ENCODE results near the gene DHX16. TPM values are rescaled to one million over a fixed set of nuclear protein-coding genes. Genes with fewer than 3 reads are reported as not detected.

The DHX16 gene
- total RNA-seq, 4 donors from 2014 or later, result 25.0 to 37.0 (median 32.9) TPM

DNA sequence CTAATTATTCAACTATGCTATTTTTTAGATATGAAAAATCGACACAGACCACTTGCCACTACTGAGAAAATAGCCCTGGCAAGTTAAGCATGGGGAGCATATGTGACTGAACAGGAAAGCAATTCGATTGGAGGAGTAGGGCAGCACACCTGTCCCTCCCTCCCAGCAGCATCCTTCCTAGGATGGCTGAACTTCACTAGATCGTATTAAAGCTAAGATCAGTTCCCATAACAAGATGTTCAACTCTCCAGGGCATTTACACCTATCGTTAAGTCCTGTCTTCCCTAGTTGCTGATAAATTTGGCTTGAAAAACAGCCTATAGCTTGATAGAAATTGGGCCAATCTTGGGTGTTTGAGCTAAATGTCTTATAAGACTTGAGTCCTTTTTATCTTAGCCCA lies 62.7 kb downstream of the DHX16 start:
- TF ChIP-seq, protein P1, sequence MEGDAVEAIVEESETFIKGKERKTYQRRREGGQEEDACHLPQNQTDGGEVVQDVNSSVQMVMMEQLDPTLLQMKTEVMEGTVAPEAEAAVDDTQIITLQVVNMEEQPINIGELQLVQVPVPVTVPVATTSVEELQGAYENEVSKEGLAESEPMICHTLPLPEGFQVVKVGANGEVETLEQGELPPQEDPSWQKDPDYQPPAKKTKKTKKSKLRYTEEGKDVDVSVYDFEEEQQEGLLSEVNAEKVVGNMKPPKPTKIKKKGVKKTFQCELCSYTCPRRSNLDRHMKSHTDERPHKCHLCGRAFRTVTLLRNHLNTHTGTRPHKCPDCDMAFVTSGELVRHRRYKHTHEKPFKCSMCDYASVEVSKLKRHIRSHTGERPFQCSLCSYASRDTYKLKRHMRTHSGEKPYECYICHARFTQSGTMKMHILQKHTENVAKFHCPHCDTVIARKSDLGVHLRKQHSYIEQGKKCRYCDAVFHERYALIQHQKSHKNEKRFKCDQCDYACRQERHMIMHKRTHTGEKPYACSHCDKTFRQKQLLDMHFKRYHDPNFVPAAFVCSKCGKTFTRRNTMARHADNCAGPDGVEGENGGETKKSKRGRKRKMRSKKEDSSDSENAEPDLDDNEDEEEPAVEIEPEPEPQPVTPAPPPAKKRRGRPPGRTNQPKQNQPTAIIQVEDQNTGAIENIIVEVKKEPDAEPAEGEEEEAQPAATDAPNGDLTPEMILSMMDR (IDR thresholded peaks at IDR 0.05), result no peak
- no peak for TF ChIP-seq POLR2A (IDR thresholded peaks at IDR 0.05)
- no peak overlapping the region for H3K4me3 ChIP-seq (ENCODE audit: low read depth, poor library complexity, severe bottlenecking)
- intact Hi-C loops (cut with DNase I; ENCODE audit: low total_unique reads), result no loop called here
- no peak for DNase-seq (ENCODE audit: low spot score in 2 of 2)
- WGBS, 2 donors, result 80 to 87% methylated on average over 4 of the region's 4 CpGs

DNA sequence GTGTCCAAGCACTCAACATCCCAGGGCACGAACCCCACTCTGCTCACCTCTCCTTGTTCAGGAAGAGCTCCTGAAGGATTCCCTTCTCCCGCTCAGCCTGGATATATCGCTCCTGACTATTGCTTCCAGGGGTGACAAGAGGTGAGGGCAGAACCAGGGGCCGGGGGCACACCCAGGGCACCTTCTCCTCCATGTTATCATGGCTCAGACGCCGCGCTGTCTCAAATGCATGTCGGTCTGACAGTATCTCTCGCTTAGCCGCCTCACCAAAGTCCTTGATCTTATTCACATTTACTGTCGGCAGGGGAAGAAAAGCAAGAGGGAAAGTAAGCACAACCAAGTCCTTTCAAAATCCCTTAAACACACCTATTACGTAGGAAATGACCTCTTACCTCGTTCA lies 68.8 kb downstream of the DHX16 start:
- 93 to 96% methylated on average over 13 of the region's 13 CpGs for WGBS, 2 donors

More for the DNA sequence above, 68.8 kb downstream of the DHX16 start:
- TF ChIP-seq, protein P1 (IDR thresholded peaks at IDR 0.05), result no peak
- TF ChIP-seq POLR2A (IDR thresholded peaks at IDR 0.05), result no peak
- intact Hi-C loops (cut with DNase I; ENCODE audit: low total_unique reads), result loop anchor here (10.0 kb wide), 1 partner anchor 119 kb away; the partner anchor contains the start of gene HLA-E
- no peak overlapping the region for H3K4me3 ChIP-seq (ENCODE audit: low read depth, poor library complexity, severe bottlenecking)
- no peak for DNase-seq (ENCODE audit: low spot score in 2 of 2)

Other genes with a start within 250 kb of the DHX16 start
- gene HLA-E, start 183.5 kb downstream of the DHX16 start, total RNA-seq, result 100 to 1,000 TPM; 685 to 929 (median 835) TPM
- 10 to 100 TPM; 30.4 to 39.6 (median 33.4) TPM for gene GNL1, start 116.5 kb downstream of the DHX16 start, total RNA-seq
- gene PRR3, start 115.7 kb downstream of the DHX16 start, total RNA-seq, result 10 to 100 TPM in 2 of 4 donors, 1 to 10 TPM in 2; 4.5 to 14.0 (median 8.5) TPM
- 10 to 100 TPM; 39.3 to 57.7 (median 47.1) TPM for gene ABCF1, start 101.6 kb downstream of the DHX16 start, total RNA-seq
- 10 to 100 TPM; 32.5 to 61.5 (median 49.4) TPM for gene PPP1R10, start 55.8 kb downstream of the DHX16 start, total RNA-seq
- 10 to 100 TPM; 57.2 to 64.8 (median 62.2) TPM for gene MRPS18B, start 55.2 kb downstream of the DHX16 start, total RNA-seq
- gene ATAT1, start 46.1 kb downstream of the DHX16 start, total RNA-seq, result 1 to 10 TPM; 1.9 to 7.8 (median 5.6) TPM
- gene C6orf136, start 25.9 kb downstream of the DHX16 start, total RNA-seq, result 10 to 100 TPM in 3 of 4 donors, 1 to 10 TPM in 1; 9.6 to 31.9 (median 13.9) TPM
- 10 to 100 TPM; 23.6 to 34.1 (median 27.3) TPM for gene PPP1R18, start 13.6 kb upstream of the DHX16 start, total RNA-seq
- gene NRM, start 18.0 kb upstream of the DHX16 start, total RNA-seq, result 1 to 10 TPM; 4.3 to 6.9 (median 6.1) TPM
- gene MDC1, start 44.3 kb upstream of the DHX16 start, total RNA-seq, result 10 to 100 TPM in 1 of 4 donors, 1 to 10 TPM in 3; 9.7 to 21.4 (median 9.8) TPM
- gene TUBB, start 47.3 kb upstream of the DHX16 start, total RNA-seq, result 100 to 1,000 TPM; 119 to 179 (median 156) TPM
- 10 to 100 TPM; 40.2 to 64.1 (median 42.5) TPM for gene FLOT1, start 69.7 kb upstream of the DHX16 start, total RNA-seq
- 10 to 100 TPM; 20.9 to 56.5 (median 33.3) TPM for gene IER3, start 71.5 kb upstream of the DHX16 start, total RNA-seq
- 100 to 1,000 TPM; 140 to 221 (median 194) TPM for gene DDR1, start 211.5 kb upstream of the DHX16 start, total RNA-seq
- 10 to 100 TPM in 2 of 4 donors, 1 to 10 TPM in 2; 6.1 to 11.2 (median 9.4) TPM for gene GTF2H4, start 235.2 kb upstream of the DHX16 start, total RNA-seq
- gene VARS2, start 241.2 kb upstream of the DHX16 start, total RNA-seq, result 10 to 100 TPM; 13.0 to 25.2 (median 18.1) TPM

Measured in lower leg skin (tissue), 4 donors.